ENCODE measurements around the gene PCDH9. TPM values are rescaled to one million over a fixed set of nuclear protein-coding genes. Genes with fewer than 3 reads are reported as not detected.

The PCDH9 gene
- polyA plus RNA-seq, 1 donor = 2.1 TPM

- DNase-seq (ENCODE audit: low read depth) = no peak
Observed at GRCh38 chr13:66397133-66397532, 833.0 kb downstream of the PCDH9 start.

DNA sequence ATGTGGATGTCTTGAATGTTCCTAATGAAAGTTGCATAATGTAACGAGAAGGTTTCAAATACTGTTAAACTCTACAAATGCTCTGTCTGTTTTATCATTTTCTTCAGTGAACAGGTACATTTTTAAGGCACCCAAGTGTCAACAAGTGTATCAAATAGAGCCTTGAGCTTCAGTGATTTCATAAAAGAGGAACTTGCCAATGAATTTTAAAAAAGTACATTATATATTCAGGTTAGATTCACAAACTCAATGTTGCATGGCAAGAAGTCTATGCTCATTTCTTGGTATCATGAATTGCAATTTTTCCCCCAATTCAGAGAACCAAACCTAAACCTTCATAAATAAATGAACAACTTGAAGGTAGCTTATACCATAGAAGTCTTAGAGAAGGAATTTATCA, 838.8 kb downstream of the PCDH9 start:
- no peak for DNase-seq (ENCODE audit: low read depth)

- no peak for DNase-seq (ENCODE audit: low read depth)
Observed at GRCh38 chr13:66378894-66379293, 851.2 kb downstream of the PCDH9 start.

- DNase-seq (ENCODE audit: low read depth) = no peak
Observed at GRCh38 chr13:66377569-66377968, 852.6 kb downstream of the PCDH9 start.

DNA sequence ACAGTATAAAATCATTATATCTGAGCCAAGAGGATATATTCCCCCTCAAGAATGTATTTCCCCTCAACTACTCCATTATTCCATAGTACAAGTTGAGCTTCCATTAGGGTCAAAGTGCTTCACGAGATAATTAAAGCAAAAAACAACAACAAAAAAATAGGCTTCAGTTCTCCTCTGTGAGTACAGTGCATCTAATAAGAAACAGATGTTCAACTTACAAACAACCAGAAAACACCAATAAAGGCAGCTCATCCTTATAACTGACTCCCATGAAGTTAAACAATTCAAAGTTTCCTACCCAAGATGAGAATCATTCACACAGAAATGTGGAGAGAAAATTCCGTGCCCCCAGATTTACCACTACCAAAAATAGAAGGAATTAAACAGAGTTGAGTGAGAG, 854.4 kb downstream of the PCDH9 start:
- DNase-seq (ENCODE audit: low read depth) = no peak

- DNase-seq (ENCODE audit: low read depth) = no peak
Observed at GRCh38 chr13:66369666-66370065, 860.5 kb downstream of the PCDH9 start.

- no peak for DNase-seq (ENCODE audit: low read depth)
Observed at GRCh38 chr13:66367356-66367755, 862.8 kb downstream of the PCDH9 start.

- no peak for DNase-seq (ENCODE audit: low read depth)
Observed at GRCh38 chr13:66365101-66365500, 865.0 kb downstream of the PCDH9 start.

DNA sequence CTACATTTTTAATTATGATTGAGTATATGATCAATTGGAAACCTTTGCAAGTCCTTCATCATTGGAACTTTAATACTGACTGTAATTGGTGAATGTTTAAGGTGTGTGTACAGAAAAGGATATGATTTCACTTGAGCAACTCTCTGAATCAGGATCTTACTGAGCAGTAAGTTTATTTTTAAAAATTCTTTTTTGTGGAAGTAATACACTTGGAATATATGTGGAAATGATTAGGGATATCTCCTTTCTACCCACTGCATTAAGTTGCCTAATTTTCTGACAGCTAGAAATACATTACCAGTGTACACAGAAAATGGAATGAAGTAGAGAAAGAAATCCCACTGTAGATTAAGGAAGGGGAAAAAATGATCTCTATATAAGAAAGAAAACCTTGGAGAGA, 865.8 kb downstream of the PCDH9 start:
- no peak for DNase-seq (ENCODE audit: low read depth)

GRCh38 chr13:66362485-66362884, 867.7 kb downstream of the PCDH9 start:
- no peak for DNase-seq (ENCODE audit: low read depth)

DNA sequence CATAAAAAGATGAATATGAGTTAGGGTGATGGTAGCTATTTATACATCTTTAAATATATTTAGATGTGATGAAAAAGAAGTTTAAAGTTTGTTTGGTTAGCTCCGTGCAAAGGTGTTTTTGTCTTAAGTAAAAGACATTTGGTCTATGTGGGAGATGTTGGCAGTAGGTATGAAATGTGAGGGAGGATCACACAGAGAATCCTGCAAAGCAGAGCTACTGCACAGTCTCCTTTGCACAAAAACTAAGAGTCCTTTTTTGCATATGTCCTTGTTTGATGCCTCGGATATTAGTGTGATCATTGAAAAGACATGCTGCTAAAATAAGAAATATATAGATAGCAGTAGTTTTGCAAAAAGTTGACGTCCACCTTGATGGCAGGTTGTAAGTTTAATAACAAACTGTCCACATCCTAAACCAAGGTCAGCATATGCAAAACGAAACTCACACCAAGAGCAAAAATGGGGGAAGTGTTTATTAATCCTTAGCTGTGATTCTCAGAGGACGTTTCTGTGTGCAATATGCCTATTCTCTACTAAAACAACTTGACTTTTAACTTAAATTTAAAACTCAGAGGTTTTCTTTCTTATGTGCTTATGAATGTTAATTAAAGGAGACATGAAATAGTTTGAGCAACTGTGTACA, 870.1 kb downstream of the PCDH9 start:
- no peak for DNase-seq (ENCODE audit: low read depth)

GRCh38 chr13:66359393-66359792, 870.7 kb downstream of the PCDH9 start:
- DNase-seq (ENCODE audit: low read depth) = no peak

DNA sequence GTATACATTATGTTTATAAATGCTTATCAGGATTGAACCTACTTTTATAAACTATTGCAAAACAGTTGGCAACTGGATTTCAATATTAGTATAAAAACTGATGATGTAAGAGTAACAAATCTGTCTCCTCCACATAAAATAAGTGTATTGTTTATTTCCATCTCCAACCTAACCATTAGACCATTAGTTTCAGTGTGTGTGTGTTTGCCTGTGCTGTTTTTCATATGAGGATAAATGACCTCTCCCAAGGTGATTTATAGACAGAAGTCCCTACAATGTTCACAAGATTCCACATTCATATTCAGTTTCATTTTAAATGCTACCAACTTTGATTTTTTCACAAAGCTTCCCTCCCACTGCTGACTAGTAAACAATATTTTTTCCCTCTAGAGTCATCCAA, 871.6 kb downstream of the PCDH9 start:
- DNase-seq (ENCODE audit: low read depth) = no peak

- no peak for DNase-seq (ENCODE audit: low read depth)
Observed at GRCh38 chr13:66357463-66357862, 872.7 kb downstream of the PCDH9 start.

DNA sequence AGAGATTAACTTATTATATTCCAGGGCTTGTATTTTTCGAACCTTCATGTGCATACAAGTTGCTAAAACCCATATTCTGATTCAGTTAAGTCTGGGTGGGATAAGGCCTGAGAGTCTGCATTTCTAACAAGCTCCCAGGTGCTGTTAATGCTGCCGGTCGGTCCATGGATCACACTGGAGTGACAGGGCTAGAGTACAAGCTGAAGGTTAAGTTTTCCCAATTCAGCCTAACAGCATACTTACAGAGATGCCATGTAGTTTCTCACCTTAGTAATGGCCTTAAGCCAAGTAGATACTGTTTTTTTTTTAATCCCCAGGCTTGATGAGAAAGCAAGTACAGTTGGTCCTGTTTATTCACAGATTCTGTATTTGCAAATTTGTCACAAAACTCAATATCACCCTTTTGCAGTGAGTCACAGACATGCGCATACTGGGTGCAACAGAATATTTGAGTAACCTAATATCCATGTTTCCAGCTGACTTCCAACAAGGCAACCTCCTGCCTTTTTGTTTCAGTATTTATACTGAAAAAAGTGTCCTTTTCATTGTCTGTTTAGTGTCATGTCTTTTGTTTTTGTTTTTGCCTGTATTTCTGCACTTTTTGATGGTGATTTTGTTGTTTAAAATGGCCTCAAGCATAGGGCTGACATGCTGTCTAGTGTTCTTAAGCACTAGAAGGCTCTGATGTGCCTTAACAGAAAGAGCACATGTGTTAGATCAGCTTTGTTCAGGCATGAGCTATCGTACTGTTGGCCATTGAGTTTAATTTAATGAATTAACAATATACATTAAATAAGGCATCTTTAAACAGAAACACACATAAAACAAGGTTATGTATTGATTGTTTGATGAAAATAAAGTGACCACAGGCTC, 875.0 kb downstream of the PCDH9 start:
- no peak for DNase-seq (ENCODE audit: low read depth)

DNA sequence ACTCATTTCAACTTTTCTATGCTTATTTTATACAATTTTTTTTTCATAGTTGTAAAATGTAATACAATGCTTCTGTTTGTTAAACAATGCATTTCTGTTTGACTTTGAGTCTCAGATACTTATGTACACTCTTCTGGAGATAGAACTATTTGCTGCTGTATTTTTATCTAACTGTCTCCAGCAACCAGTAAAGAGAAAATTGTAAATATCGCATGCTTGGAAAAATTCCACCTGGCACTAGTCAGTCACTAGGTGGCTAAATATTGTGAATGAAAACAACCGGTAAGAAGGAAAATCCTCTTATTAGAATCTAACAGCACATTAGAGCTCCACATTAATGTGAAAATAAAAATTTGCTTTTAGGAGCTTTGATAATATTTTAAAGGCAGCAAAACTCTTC, 876.5 kb downstream of the PCDH9 start:
- DNase-seq (ENCODE audit: low read depth) = no peak

DNA sequence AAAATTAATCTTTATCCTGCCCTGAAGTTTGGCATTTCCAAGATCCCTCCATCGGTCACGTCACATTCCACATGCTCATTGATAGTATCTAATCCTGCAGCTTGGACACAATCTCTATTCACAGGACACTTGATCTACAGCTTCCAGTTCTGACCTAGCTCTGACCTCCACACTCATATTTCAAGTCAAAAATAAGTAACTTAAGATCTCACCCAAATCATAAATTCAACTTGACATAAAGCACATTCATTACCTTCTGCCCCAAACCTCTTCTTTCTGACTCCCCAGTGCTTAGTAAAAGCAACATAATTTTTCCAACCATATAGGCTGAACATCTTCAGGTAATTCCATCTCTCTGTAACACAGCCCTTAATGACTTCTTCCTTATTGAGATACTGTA, 880.2 kb downstream of the PCDH9 start:
- DNase-seq (ENCODE audit: low read depth) = no peak

- DNase-seq (ENCODE audit: low read depth) = no peak
Observed at GRCh38 chr13:66348745-66349690, 881.1 kb downstream of the PCDH9 start.

DNA sequence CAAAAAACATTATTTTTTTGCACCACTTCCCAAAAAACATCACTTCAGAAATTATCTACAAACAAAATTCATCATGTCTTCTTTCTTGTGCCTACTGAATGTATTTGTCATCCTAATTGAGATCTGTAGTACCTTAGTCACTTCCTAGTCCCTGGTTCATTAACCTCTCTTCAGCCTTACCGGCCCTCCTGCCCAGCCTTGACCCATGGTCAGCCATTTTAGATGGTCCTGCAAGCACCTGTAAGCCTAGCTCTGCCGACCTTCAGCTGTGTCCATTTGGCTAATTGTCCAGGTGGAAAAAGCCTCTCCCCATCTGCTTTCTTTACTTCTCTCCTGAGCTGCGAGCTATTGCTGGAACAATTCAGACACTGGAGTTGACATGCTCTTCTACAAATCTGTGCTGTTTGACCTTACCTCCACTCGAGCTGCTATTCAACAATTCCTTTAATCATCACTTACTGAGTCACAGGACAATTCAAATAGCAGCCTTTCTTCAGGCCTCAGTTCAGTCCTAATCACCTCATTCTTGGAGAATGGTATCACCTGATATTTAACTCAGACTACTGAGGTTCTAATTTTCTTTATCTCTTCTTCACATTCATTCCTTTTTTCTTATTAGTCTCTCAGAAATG, 882.5 kb downstream of the PCDH9 start:
- no peak for DNase-seq (ENCODE audit: low read depth)

DNA sequence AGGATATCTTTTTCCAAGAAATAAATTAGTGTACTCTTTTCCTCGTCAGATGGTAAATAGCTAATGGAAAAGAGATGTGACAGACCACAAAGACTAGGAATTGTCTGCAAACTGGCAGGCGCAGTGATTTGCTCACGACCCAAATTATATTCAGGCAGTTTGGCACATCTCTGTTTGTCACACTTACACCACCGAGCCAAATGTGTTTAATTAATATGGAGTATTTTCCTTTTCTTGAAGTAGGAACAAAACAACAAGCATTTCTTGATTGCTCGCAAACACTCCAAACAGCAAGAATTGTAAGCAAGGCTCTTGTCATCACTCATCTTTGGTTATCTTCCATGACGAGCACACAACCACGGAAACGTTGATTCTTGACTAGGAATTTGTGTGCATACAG, 884.2 kb downstream of the PCDH9 start:
- no peak for DNase-seq (ENCODE audit: low read depth)

- no peak for DNase-seq (ENCODE audit: low read depth)
Observed at GRCh38 chr13:66345518-66345810, 884.7 kb downstream of the PCDH9 start.
